HEK293 (cell line): ENCODE measurements around the gene RBBP8NL.

ENCODE experiments used
- CTCF ChIA-PET: fragments of 350-600 bp; formaldehyde crosslinking; extraction: SDS; loops from one replicate; lab custom pipeline; 2021; ENCODE audit warnings: antibody characterized with exemption; lab: Yijun Ruan, JAX
- POLR2A ChIA-PET: fragments of 300-600 bp; formaldehyde crosslinking; extraction: SDS; loops from one replicate; lab custom pipeline; 2020; ENCODE audit warnings: antibody characterized with exemption, inconsistent platforms; lab: Yijun Ruan, JAX
- H3K27ac ChIP-seq: fragments of 200-500 bp; sonication (Bioruptor generic); 2 replicates; pipeline ENCODE4 v1.5.1; 2014; ENCODE audit warnings: low read depth, low read length, control low read depth, inconsistent platforms; ENCODE audit errors: extremely low read depth
- H3K36me3 ChIP-seq, 2 experiments: fragments of 200-500 bp in 1 of 2; sonication (Bioruptor generic) in 1 of 2; 1 replicate in 1 of 2; 2 replicates in 1 of 2; pipeline ENCODE4 v1.5.1; 2014 to 2017; ENCODE audit warnings: inconsistent platforms in 2 of 2, low read length in 2 of 2; ENCODE audit not compliant: control insufficient read depth in 2 of 2, insufficient read depth in 1 of 2
- H3K4me1 ChIP-seq: fragments of 200-500 bp; sonication (Bioruptor generic); 2 replicates; pipeline ENCODE4 v1.5.1; 2014; ENCODE audit warnings: mild to moderate bottlenecking, low read length, inconsistent platforms; ENCODE audit not compliant: control insufficient read depth, insufficient read depth
- H3K4me3 ChIP-seq: 2 replicates; pipeline ENCODE4 v1.5.1; 2011; ENCODE audit warnings: low read depth, mild to moderate bottlenecking, control low read depth, low read length, moderate library complexity
- H3K9me3 ChIP-seq: fragments of 200-500 bp; sonication (Bioruptor generic); 2 replicates; pipeline ENCODE4 v1.5.1; 2014; ENCODE audit warnings: low read depth, low read length, inconsistent platforms; ENCODE audit not compliant: control insufficient read depth, insufficient read depth
- ATF2 ChIP-seq: fragments of 450-650 bp; formaldehyde crosslinking; IDR thresholded peaks from 2 replicates; pipeline ENCODE4 v1.5.1; 2016; ENCODE audit warnings: missing biosample characterization, missing genetic modification characterization, low read depth
- KLF8 ChIP-seq: fragments of 450-650 bp; formaldehyde crosslinking; IDR thresholded peaks from 2 replicates; pipeline ENCODE4 v1.5.1; 2016; ENCODE audit warnings: missing biosample characterization, missing genetic modification characterization
- MZF1 ChIP-seq: fragments of 450-650 bp; formaldehyde crosslinking; IDR thresholded peaks from 2 replicates; pipeline ENCODE4 v1.5.1; 2017; ENCODE audit warnings: missing biosample characterization, missing genetic modification characterization, borderline replicate concordance
- PRDM10 ChIP-seq: fragments of 450-650 bp; formaldehyde crosslinking; IDR thresholded peaks from 2 replicates; pipeline ENCODE4 v1.5.1; 2016; ENCODE audit warnings: missing biosample characterization, missing genetic modification characterization
- TCF7L2 ChIP-seq: IDR thresholded peaks from 2 replicates; pipeline ENCODE4 v1.6.1; 2011; ENCODE audit warnings: low read depth, mild to moderate bottlenecking, inconsistent platforms, low read length, moderate library complexity, borderline replicate concordance
- ZBTB6 ChIP-seq: fragments of 450-650 bp; formaldehyde crosslinking; IDR thresholded peaks from 2 replicates; pipeline ENCODE4 v1.5.1; 2017; ENCODE audit warnings: missing biosample characterization, missing genetic modification characterization
- ZIC2 ChIP-seq: fragments of 450-650 bp; formaldehyde crosslinking; IDR thresholded peaks from 2 replicates; pipeline ENCODE4 v1.5.1; 2016; ENCODE audit warnings: missing biosample characterization, missing genetic modification characterization
- ZNF114 ChIP-seq: fragments of 450-650 bp; formaldehyde crosslinking; IDR thresholded peaks from 2 replicates; pipeline ENCODE4 v1.5.0; 2017; ENCODE audit warnings: missing biosample characterization, missing genetic modification characterization
- ZNF449 ChIP-seq: fragments of 450-650 bp; formaldehyde crosslinking; IDR thresholded peaks from 2 replicates; pipeline ENCODE4 v1.5.1; 2017; ENCODE audit warnings: missing biosample characterization, mild to moderate bottlenecking, missing genetic modification characterization, moderate library complexity
- ZNF776 ChIP-seq: fragments of 450-650 bp; formaldehyde crosslinking; IDR thresholded peaks from 2 replicates; pipeline ENCODE4 v1.5.0; 2017; ENCODE audit warnings: missing biosample characterization, missing genetic modification characterization, borderline replicate concordance

Gene RBBP8NL

GRCh38 chr20:62446888-62447869 lies 19.8 kb upstream of the RBBP8NL start:
- Histone ChIP-seq H3K9me3 (no peaks in the 10 kb centered on the region), H3K4me1 (no peaks in the 10 kb centered on the region), H3K4me3 (no peak overlapping the region), H3K36me3 (no peaks in the 10 kb centered on the region), H3K27ac (no peak overlapping the region)
- CTCF ChIA-PET: no interaction called here
- POLR2A ChIA-PET: no interaction called here
- TF ChIP-seq KLF8 (tag by site-specific recombination): 0 out of 2 replicates have a peak, but pooled peaks have one; percentile 14
- no peak for TF ChIP-seq ATF2

GRCh38 chr20:62446481-62446880 lies 19.1 kb upstream of the RBBP8NL start:
- H3K4me1 ChIP-seq: no peaks in the 10 kb centered on the region
- ChIA-PET CTCF (no interaction called here), POLR2A (no interaction called here)
- TF ChIP-seq PRDM10 (tag by site-specific recombination) (no peak), ZIC2 (tag by site-specific recombination) (peak; percentile 76), ZNF449 (tag by site-specific recombination) (no peak), ZNF114 (tag by site-specific recombination) (no peak), MZF1 (tag by site-specific recombination) (no peak), TCF7L2 (no peak), ZNF776 (tag by site-specific recombination) (no peak), ZBTB6 (tag by site-specific recombination) (no peak)
- no peak overlapping the region for H3K27ac ChIP-seq
- no peaks in the 10 kb centered on the region for H3K36me3 ChIP-seq
- H3K9me3 ChIP-seq: no peaks in the 10 kb centered on the region
- no peak overlapping the region for H3K4me3 ChIP-seq
